ENCODE measurements around the gene NOVA2.
A peak's percentile ranks its signal among the peaks of the same experiment; 100 is the strongest.

Gene NOVA2

DNA sequence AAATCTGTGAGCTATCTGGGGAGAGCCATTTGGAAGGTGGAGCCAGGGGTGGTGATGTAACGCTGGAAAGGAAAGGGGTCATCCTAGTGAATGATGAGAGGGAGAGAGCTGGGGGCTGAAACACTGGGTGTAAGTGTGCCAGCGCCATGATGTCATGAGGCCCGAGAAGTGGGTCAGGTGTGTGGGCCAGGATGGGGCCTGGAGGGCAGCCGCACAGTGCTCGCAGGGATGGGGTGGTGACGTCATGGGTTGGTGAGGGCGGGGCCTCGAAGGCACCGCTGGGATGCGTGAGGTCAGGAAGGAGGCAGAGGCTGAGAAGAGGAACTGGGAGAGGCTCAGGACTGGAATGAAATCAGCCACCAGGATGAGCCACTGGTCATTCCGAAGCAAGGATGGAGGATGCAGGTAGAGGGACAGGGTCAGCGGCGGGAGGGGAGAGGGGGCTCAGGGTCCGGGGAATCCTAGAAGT lies 26.0 kb upstream of the NOVA2 start:
- DNase-seq, result no peak

GRCh38 chr19:45998834-45999233 lies 25.2 kb upstream of the NOVA2 start:
- DNase-seq, result no peak

DNA sequence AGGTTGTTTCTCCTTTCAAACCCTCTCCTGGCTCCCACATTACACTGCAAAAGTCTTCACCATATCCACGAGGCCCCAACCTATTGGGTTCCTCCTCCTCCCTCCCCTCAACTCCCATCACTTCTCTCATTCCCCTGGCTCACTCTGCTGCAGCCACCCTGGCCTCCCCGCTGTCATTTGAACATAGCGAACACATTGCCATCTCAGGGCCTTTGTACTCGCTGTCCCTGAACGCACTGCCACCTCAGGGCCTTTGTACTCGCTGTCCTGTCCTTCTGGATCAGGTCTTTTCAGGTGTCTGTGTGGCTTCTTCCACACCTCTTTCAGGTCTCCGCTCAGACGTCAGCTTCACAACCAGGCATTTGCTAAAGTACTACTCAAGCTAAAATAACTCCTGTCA lies 23.3 kb upstream of the NOVA2 start:
- no peak for DNase-seq

- no peak for DNase-seq
Measured at GRCh38 chr19:45995715-45996385, 22.2 kb upstream of the NOVA2 start.

- DNase-seq, result peak; percentile 91
Measured at GRCh38 chr19:45994998-45995714, 21.5 kb upstream of the NOVA2 start, which contains the start of gene CCDC61. Gene CCDC61, plus strand, starts transcription at chr19:45995467. Its CDS starts 7,552 bp downstream, at chr19:46003019.

DNA sequence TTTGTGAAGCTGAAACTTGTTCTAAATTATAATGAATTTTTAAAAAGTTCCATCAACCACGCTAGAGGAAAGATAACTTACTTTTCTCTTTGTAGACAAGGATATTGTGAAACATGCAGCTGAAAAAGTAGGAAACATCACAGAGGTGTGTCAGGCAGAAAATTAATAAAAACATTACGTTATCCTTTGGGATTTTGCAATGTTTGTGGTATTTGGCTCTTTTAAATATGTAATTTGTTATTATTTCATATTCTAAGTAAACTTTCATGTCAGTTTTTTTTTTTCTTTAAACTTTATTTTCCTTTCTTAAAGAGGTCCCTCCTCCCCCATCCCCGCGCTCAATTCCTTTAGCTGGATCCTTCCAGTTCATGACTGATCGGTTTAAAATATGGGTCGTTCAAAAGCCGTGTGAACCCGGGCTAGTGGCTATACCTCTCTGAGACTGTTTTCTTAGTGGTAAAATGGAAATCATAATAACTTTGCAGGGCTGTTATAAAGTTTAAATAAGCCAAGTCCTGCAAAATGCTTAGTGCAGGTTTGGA lies 20.9 kb upstream of the NOVA2 start:
- DNase-seq, result no peak

DNA sequence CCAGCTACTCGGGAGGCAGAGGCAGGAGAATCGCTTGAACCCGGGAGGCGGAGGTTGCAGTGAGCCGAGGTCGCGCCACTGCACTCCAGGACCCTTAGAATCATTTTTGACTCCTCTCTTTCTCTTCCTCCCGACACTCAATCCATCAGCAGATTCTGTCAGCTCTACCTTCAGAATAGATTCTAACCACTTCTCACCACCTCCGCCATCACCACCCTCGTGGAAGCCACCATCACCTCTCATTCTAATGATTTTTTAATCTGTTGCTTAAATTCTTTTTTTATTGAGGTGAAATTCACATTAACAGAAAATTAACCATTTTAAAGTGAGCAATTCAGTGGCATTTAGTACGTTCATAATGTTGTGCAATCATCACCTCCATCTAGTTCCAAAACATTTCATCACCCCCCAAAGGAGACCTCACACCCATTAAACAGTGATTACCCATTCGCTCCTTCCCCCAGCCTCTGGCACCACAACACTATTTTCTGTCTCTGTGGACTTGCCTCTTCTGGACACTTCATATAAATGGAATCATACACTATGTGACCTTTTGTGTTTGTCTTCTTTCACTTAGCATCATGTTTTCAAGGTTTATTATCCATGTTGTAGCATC lies 16.6 kb upstream of the NOVA2 start:
- DNase-seq, result no peak

DNA sequence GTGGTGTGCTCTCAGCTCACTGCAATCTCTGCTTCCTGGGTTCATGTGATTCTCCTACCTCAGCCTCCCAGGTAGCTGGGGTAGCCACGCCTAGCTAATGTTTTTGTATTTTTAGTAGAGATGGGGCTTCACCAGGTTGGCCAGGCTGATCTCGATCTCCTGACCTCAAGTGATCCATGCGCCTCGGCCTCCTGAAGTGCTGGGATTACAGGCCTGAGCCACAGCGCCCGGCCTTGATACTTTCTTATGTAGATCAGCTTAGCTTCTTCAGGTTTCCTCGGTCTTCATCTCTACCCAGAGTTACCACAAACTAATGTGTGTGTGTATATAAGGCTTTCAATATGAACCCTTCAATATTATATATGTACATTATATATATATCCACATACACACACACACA lies 11.7 kb upstream of the NOVA2 start:
- no peak for DNase-seq

DNA sequence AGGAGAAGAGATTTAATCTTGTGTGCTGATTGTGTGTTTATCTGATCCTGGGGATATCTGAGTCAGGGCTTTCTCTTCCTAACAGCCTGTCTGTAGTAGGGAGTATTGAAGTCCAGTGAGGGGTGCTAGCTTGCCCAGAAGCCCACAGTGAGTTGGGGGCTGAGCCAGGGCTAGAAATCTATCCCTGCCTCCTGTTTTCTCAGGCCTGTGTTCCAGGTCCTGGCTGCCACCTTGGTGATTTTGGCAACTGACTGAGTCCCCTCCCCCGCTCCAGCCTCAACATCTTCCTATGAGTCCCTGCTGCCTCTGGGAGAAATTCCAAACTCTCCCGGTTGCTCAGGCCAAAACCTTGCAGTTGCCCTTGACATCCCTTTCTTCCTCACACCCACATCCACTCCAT lies 7.7 kb upstream of the NOVA2 start:
- DNase-seq, result no peak

DNA sequence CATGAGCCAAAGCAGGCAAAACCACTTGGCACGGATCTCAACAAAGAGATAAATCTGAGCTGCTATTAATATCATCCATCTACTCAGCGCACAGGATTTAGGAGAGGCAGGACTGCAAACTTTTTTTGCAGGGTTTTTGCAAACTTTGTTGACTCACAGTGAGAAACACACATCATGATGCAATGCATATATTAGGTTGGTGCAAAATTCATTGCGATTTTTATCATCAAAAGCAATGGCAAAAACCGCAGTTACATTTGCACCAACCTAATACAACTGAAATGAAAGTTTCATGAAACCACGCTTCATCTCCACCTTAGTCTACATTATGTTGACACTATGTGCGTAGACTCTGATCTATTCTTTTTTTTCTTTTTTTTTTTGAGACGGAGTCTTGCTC lies 4.5 kb upstream of the NOVA2 start:
- DNase-seq, result no peak

DNA sequence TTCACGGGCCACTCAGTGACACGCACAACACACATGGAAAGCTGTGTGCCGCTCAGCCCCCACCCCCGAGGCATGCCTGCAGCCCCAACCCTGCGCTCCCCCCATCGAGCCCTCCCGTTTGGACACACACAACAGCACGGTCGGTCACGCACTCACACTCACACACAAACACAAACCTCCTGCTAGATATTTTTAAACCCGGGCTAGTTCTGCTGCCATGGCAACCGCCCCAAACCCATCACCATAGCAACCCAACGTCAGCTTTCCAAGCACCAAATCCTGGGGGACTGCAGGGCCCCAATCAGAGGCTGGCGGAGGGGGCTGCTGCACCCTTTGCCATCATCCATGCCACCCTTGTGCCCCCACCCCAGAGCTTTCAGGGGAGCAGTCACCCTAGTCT lies 2.5 kb upstream of the NOVA2 start:
- DNase-seq, result no peak

DNA sequence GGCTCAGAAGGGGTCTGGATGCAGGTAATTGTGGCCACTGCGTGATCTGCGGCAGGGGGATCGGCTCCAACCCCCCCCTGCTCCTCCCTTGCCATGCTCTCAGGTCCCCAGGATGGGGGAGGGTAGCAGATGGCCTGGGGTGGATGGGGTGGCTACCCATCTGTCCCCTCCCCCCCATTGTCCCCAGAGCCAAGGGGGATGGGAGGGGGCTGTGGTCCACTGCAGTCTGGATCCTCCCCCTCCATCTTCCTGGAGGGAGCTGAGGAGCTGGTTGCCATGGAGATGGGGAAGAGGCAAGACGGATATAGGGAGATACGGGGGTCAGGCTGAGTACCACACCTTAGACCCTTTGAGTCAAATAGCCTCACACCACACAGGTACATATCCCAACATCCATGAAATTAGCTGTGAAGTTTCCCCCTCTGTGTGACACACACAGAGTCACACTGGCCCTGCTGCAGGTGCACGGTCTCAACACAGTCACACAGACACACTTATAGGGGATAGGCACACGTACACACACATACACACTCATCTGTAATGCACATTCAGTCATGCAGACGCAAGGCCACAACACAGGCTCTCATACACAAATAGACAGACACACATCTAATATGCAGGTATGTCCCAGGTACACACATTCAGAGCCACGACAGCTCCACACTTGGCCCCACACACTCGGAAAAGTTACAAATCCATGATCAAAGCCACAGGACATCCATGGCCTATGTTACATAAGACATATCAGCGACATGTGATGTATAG lies 1.8 kb upstream of the NOVA2 start:
- DNase-seq, result no peak

GRCh38 chr19:45972947-45973540 lies 621 bp downstream of the NOVA2 start:
- DNase-seq, result no peak

DNA sequence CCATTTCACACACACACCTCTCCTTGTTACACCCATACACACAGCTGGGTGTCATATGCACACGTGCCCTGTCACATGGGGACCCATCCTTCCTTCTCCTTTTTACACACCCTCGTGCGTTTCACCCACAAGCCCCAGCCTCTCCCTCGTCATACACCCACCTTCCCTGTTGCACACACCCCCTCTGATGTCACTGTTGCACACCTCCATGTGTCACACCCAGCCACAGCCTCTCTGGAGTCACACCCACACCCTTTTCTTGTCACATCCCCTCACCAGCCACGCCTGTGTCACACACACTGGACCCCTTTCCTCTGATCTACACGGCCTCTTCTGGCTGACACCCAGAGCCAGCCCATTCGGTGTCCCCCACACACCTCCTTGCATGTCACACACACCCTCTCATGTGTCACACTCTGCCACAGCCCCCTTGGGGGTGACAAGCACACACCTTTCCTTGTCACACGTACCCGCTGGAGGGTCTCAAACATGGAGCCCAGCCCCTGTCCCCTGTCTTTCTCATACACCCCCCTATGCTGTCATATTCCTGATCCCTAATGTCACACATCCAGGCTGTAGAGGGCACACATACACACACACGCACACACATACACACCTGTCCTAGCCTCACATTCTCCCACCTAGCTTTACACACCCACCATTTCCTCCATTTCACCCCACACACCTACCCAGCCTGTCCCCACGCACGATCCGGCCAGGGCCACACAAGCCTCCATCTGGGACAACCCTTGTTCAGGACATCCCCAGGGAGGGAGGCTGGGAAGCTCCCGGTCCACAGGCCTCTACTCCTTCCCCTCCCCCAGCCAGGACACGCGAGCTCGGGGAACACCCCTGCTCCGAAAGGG lies 1.4 kb downstream of the NOVA2 start:
- DNase-seq, result no peak

DNA sequence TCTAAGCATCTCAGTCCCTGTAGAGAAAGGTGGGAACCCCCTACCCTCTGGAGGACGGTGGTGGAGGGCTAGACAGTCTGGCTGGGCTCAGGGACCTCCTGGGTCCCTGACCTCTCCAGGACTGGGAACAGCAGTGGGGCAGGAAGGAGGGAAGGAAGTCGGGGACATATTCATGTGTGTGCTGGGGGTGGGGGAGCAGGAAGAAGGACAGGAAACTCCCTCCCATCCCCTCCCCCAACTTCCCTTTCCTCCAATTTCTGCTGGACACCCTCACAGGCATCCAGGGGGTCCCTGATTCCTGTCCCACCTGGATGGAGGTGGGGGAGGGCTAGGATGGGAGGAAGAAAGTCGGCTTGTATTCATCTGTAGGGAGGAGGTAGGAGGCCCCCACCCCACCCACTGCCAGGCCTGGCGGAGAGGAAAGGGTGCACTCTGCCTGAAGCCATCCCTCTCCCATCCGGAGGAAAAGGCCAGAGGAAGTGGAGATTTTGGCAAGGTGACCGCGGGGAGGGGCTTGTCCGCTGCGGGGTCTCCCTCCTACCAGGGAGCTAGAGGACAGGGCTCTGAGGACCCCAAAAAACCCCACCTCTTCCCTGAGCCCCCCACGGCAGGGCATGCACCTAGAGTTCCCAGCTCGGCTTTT lies 2.3 kb downstream of the NOVA2 start:
- no peak for DNase-seq

GRCh38 chr19:45969676-45970075 lies 4.0 kb downstream of the NOVA2 start:
- no peak for DNase-seq

DNA sequence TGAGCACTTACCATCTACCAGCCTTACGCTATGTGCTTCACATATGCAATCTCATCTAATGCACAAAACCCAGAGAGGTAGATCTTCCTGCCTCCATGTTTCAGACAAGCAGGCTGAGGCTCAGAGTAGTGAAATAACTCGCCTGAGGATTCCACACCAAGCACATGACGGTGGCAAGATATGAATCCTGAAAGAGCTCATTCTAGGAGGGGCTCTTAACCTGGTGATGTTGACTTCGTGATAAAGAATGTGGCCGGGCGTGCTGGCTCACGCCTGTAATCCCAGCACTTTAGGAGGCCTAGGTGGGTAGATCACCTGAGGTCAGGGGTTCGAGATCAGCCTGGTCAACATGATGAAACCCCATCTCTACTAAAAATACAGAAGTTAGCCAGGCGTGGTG lies 5.0 kb downstream of the NOVA2 start:
- DNase-seq, result no peak

GRCh38 chr19:45967246-45967645 lies 6.4 kb downstream of the NOVA2 start:
- no peak for DNase-seq

GRCh38 chr19:45962021-45962420 lies 11.6 kb downstream of the NOVA2 start:
- DNase-seq, result no peak

GRCh38 chr19:45960595-45961235 lies 12.9 kb downstream of the NOVA2 start:
- DNase-seq, result no peak

Data from T-helper 9 cell (primary cell).